ENCODE measurements around the gene ADISSP.

Gene ADISSP

DNA sequence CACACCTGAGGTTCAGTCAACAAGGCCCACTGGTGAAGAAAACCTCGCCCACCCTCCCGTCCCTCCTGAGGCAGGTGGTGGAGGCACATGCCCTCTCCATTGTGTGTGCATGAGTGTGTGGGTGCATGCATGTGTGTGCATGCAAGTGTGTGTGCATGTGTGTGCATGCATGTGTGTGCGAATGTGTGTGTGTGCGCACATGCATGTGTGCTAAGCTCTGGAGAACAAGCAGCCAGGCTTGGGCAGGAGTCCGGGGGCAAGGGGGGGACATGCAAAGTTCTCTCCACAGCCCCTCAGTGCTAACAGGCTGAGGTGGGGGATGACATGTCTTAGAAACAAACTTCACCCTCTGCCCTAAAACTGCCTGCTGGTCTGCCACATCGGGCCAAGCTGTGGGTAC is 38.2 kb downstream of the ADISSP start:
- peaks cover 29% of the 10 kb centered on the region for H3K27me3 ChIP-seq (ENCODE audit: control insufficient read depth, insufficient read depth, low read length)
- peaks cover 5% of the 10 kb centered on the region for H3K4me1 ChIP-seq (ENCODE audit: control insufficient read depth, low read depth, low read length)
- H3K9ac ChIP-seq (ENCODE audit: low read length), result no peak overlapping the region
- no peaks in the 10 kb centered on the region for H3K9me3 ChIP-seq (ENCODE audit: control insufficient read depth, low read depth, low read length)
- H3K36me3 ChIP-seq (ENCODE audit: control insufficient read depth, low read depth, low read length), result no peaks in the 10 kb centered on the region
- no peak overlapping the region for H3K27ac ChIP-seq (ENCODE audit: low read length)
- no peak overlapping the region for H3K4me3 ChIP-seq (ENCODE audit: low read length)

DNA sequence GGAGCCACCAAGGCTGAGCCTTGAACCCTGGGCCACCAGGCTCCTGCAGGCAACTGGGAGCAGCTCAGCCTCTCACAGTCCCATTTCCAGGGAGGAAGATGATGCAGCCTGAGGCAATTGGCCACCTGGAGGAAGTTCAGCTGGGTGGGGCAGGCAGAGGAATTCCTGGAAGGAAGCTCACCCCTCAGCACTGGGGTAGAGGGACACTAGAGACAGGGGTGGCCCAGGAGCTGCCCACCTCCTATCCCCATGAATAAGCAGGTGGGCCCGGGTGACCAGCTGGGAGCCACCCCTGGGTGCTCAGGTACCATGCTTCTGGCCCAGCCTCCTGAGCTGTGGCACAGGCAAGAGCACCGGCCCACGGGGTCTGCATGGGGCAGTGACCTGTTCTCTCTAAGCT is 38.7 kb downstream of the ADISSP start:
- Histone ChIP-seq H3K27ac (ENCODE audit: low read length) (no peak overlapping the region), H3K27me3 (ENCODE audit: control insufficient read depth, insufficient read depth, low read length) (peaks cover 29% of the 10 kb centered on the region), H3K9ac (ENCODE audit: low read length) (no peak overlapping the region), H3K4me3 (ENCODE audit: low read length) (no peak overlapping the region), H3K9me3 (ENCODE audit: control insufficient read depth, low read depth, low read length) (no peaks in the 10 kb centered on the region), H3K4me1 (ENCODE audit: control insufficient read depth, low read depth, low read length) (peaks cover 5% of the 10 kb centered on the region), H3K36me3 (ENCODE audit: control insufficient read depth, low read depth, low read length) (no peaks in the 10 kb centered on the region)

DNA sequence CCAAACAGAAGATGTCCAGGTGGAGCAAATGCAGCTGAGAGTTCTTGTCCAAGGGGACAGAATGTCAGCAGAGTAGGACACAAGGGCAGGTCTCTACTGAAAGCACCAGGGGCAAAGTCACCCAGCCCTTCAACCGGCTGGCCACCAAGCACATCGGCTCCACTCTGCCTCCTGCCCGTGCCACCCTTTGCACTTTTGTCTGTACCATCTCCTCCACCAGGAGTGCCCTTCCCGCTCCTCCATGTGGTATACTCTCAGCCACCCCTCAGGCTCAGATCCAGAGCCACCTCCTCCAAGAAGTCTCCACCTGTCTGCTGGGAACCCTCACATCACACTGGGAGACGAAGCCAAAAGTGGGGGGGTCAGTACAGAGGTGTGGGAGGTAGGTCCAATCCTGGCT is 39.2 kb downstream of the ADISSP start:
- H3K27ac ChIP-seq (ENCODE audit: low read length), result no peak overlapping the region
- H3K4me1 ChIP-seq (ENCODE audit: control insufficient read depth, low read depth, low read length), result peaks cover 5% of the 10 kb centered on the region

DNA sequence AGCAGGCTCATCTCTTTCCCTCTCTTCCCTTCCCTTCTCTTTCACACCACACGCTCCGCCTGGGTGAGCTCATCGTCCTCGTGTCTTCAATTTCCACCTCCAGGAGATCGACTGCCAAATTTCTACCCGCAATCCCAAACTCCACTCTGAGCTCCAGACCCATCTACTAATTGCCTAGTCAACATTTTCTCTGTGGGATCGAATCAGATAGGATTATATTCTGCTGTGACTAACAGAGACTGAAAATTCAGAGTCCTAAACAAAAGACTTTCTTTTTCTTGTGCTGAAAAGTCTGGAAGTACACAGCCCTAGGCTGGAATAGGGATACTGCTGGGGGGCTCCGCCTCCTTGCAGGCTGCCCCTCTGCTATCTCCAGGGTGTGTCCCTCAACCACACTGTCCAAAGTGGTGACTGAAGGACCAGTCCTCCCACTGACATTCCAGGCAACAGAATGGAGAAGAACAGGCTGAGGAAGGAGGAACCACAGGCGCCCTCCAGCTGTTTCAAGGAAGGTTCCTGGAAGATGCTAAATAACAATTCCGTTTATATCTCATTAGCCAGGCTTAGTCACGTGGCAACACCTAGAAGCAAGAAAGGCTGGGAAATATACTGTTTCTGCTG is 40.0 kb downstream of the ADISSP start:
- Histone ChIP-seq H3K36me3 (ENCODE audit: control insufficient read depth, low read depth, low read length) (no peaks in the 10 kb centered on the region), H3K4me3 (ENCODE audit: low read length) (no peak overlapping the region), H3K4me1 (ENCODE audit: control insufficient read depth, low read depth, low read length) (peaks cover 5% of the 10 kb centered on the region), H3K9me3 (ENCODE audit: control insufficient read depth, low read depth, low read length) (no peaks in the 10 kb centered on the region), H3K9ac (ENCODE audit: low read length) (no peak overlapping the region), H3K27me3 (ENCODE audit: control insufficient read depth, insufficient read depth, low read length) (peaks cover 17% of the 10 kb centered on the region), H3K27ac (ENCODE audit: low read length) (no peak overlapping the region)

More for the DNA sequence above, 39.2 kb downstream of the ADISSP start:
- H3K27me3 ChIP-seq (ENCODE audit: control insufficient read depth, insufficient read depth, low read length), result peaks cover 24% of the 10 kb centered on the region
- H3K9me3 ChIP-seq (ENCODE audit: control insufficient read depth, low read depth, low read length), result no peaks in the 10 kb centered on the region
- no peak overlapping the region for H3K9ac ChIP-seq (ENCODE audit: low read length)
- H3K4me3 ChIP-seq (ENCODE audit: low read length), result no peak overlapping the region
- no peaks in the 10 kb centered on the region for H3K36me3 ChIP-seq (ENCODE audit: control insufficient read depth, low read depth, low read length)

- Histone ChIP-seq H3K36me3 (ENCODE audit: control insufficient read depth, low read depth, low read length) (no peaks in the 10 kb centered on the region), H3K4me1 (ENCODE audit: control insufficient read depth, low read depth, low read length) (no peaks in the 10 kb centered on the region), H3K27me3 (ENCODE audit: control insufficient read depth, insufficient read depth, low read length) (peaks cover 4% of the 10 kb centered on the region)
Measured at GRCh38 chr20:3724356-3724755, 43.2 kb downstream of the ADISSP start.

DNA sequence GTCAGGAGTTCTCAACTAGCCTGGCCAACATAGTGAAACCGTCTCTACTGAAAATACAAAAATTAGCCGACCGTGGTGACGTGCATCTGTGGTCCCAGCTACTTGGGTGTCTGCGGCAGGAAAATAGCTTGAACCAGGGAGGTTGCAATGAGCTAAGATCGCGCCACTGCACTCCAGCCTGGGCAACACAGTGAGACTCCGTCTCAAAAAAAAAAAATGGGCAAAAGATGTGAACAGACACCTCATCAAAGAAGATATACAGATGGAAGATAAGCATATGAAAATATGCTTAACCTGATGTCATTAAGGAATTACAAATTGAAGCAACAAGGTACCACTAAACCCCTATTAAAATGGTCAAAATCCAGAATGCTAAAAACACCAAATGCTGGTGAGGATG is 44.3 kb downstream of the ADISSP start:
- H3K27ac ChIP-seq (ENCODE audit: low read length), result no peak overlapping the region

More at GRCh38 chr20:3724356-3724755, 43.2 kb downstream of the ADISSP start:
- H3K27ac ChIP-seq (ENCODE audit: low read length), result no peak overlapping the region
- no peak overlapping the region for H3K4me3 ChIP-seq (ENCODE audit: low read length)
- no peak overlapping the region for H3K9ac ChIP-seq (ENCODE audit: low read length)
- H3K9me3 ChIP-seq (ENCODE audit: control insufficient read depth, low read depth, low read length), result no peaks in the 10 kb centered on the region

GRCh38 chr20:3721912-3722311 is 45.6 kb downstream of the ADISSP start:
- Histone ChIP-seq H3K9me3 (ENCODE audit: control insufficient read depth, low read depth, low read length) (no peaks in the 10 kb centered on the region), H3K4me3 (ENCODE audit: low read length) (no peak overlapping the region), H3K27ac (ENCODE audit: low read length) (no peak overlapping the region), H3K27me3 (ENCODE audit: control insufficient read depth, insufficient read depth, low read length) (no peaks in the 10 kb centered on the region), H3K4me1 (ENCODE audit: control insufficient read depth, low read depth, low read length) (no peaks in the 10 kb centered on the region), H3K9ac (ENCODE audit: low read length) (no peak overlapping the region), H3K36me3 (ENCODE audit: control insufficient read depth, low read depth, low read length) (no peaks in the 10 kb centered on the region)

More for the DNA sequence above, 44.3 kb downstream of the ADISSP start:
- H3K4me3 ChIP-seq (ENCODE audit: low read length), result no peak overlapping the region
- no peak overlapping the region for H3K9ac ChIP-seq (ENCODE audit: low read length)
- peaks cover 4% of the 10 kb centered on the region for H3K27me3 ChIP-seq (ENCODE audit: control insufficient read depth, insufficient read depth, low read length)
- no peaks in the 10 kb centered on the region for H3K36me3 ChIP-seq (ENCODE audit: control insufficient read depth, low read depth, low read length)
- no peaks in the 10 kb centered on the region for H3K4me1 ChIP-seq (ENCODE audit: control insufficient read depth, low read depth, low read length)
- H3K9me3 ChIP-seq (ENCODE audit: control insufficient read depth, low read depth, low read length), result no peaks in the 10 kb centered on the region

GRCh38 chr20:3720626-3721025 is 46.9 kb downstream of the ADISSP start:
- Histone ChIP-seq H3K4me1 (ENCODE audit: control insufficient read depth, low read depth, low read length) (no peaks in the 10 kb centered on the region), H3K4me3 (ENCODE audit: low read length) (no peak overlapping the region), H3K9me3 (ENCODE audit: control insufficient read depth, low read depth, low read length) (no peaks in the 10 kb centered on the region), H3K27me3 (ENCODE audit: control insufficient read depth, insufficient read depth, low read length) (no peaks in the 10 kb centered on the region), H3K27ac (ENCODE audit: low read length) (no peak overlapping the region), H3K9ac (ENCODE audit: low read length) (no peak overlapping the region), H3K36me3 (ENCODE audit: control insufficient read depth, low read depth, low read length) (no peaks in the 10 kb centered on the region)

- H3K27me3 ChIP-seq (ENCODE audit: control insufficient read depth, insufficient read depth, low read length), result no peaks in the 10 kb centered on the region
- H3K4me3 ChIP-seq (ENCODE audit: low read length), result no peak overlapping the region
- no peaks in the 10 kb centered on the region for H3K4me1 ChIP-seq (ENCODE audit: control insufficient read depth, low read depth, low read length)
- H3K9ac ChIP-seq (ENCODE audit: low read length), result no peak overlapping the region
- H3K27ac ChIP-seq (ENCODE audit: low read length), result no peak overlapping the region
- no peaks in the 10 kb centered on the region for H3K9me3 ChIP-seq (ENCODE audit: control insufficient read depth, low read depth, low read length)
- no peaks in the 10 kb centered on the region for H3K36me3 ChIP-seq (ENCODE audit: control insufficient read depth, low read depth, low read length)
Measured at GRCh38 chr20:3720068-3720467, 47.5 kb downstream of the ADISSP start.

GRCh38 chr20:3719046-3719445 is 48.5 kb downstream of the ADISSP start:
- no peak overlapping the region for H3K9ac ChIP-seq (ENCODE audit: low read length)
- H3K9me3 ChIP-seq (ENCODE audit: control insufficient read depth, low read depth, low read length), result no peaks in the 10 kb centered on the region
- no peak overlapping the region for H3K4me3 ChIP-seq (ENCODE audit: low read length)
- H3K27me3 ChIP-seq (ENCODE audit: control insufficient read depth, insufficient read depth, low read length), result no peaks in the 10 kb centered on the region
- H3K4me1 ChIP-seq (ENCODE audit: control insufficient read depth, low read depth, low read length), result no peaks in the 10 kb centered on the region
- no peak overlapping the region for H3K27ac ChIP-seq (ENCODE audit: low read length)
- no peaks in the 10 kb centered on the region for H3K36me3 ChIP-seq (ENCODE audit: control insufficient read depth, low read depth, low read length)

GRCh38 chr20:3716195-3716834 is 51.2 kb downstream of the ADISSP start:
- H3K4me1 ChIP-seq (ENCODE audit: control insufficient read depth, low read depth, low read length), result no peaks in the 10 kb centered on the region
- no peak overlapping the region for H3K9ac ChIP-seq (ENCODE audit: low read length)
- H3K9me3 ChIP-seq (ENCODE audit: control insufficient read depth, low read depth, low read length), result no peaks in the 10 kb centered on the region
- no peak overlapping the region for H3K27ac ChIP-seq (ENCODE audit: low read length)
- H3K36me3 ChIP-seq (ENCODE audit: control insufficient read depth, low read depth, low read length), result no peaks in the 10 kb centered on the region
- no peak overlapping the region for H3K4me3 ChIP-seq (ENCODE audit: low read length)
- H3K27me3 ChIP-seq (ENCODE audit: control insufficient read depth, insufficient read depth, low read length), result no peaks in the 10 kb centered on the region

GRCh38 chr20:3714092-3714491 is 53.5 kb downstream of the ADISSP start:
- Histone ChIP-seq H3K36me3 (ENCODE audit: control insufficient read depth, low read depth, low read length) (no peaks in the 10 kb centered on the region), H3K27me3 (ENCODE audit: control insufficient read depth, insufficient read depth, low read length) (no peaks in the 10 kb centered on the region), H3K4me3 (ENCODE audit: low read length) (no peak overlapping the region), H3K9me3 (ENCODE audit: control insufficient read depth, low read depth, low read length) (no peaks in the 10 kb centered on the region), H3K4me1 (ENCODE audit: control insufficient read depth, low read depth, low read length) (no peaks in the 10 kb centered on the region), H3K9ac (ENCODE audit: low read length) (no peak overlapping the region), H3K27ac (ENCODE audit: low read length) (no peak overlapping the region)

Measured in iPS-18a (cell line).